C4-2B (cell line): Measurements from ENCODE around the gene C1orf50.

Source experiments
- H3K27ac ChIP-seq: fragments of 450-650 bp; 2 replicates; pipeline ENCODE4 v1.5.1; 2017
- CTCF ChIP-seq: fragments of 450-650 bp; conservative IDR thresholded peaks from 2 replicates; pipeline ENCODE4 v1.5.1; 2017; ENCODE audit warnings: mild to moderate bottlenecking
- ZFX ChIP-seq: fragments of 450-650 bp; IDR thresholded peaks from 2 replicates; pipeline ENCODE4 v1.6.1; 2017

C1orf50 gene

DNA sequence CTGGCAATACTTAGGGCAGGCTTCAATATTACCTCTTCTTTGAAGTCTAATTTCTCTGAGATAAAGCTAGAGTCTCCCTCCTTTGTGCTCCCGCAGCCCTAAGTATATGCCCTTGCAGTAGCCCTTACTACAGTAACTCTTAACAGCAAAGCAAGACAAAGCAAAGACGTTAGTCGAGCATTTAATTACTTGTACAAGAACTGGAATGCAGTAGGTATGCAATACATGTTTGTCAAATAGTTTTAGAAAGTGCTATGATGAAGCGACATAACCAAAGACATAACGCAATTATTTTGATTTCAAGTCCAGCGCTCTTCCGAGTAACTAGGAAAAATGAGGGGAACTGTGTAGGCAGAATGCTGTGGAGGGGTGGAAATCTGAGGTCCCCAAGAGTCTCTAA lies 1.8 kb upstream of the C1orf50 start:
- TF ChIP-seq CTCF (no peak), ZFX (no peak)
- H3K27ac ChIP-seq: no peak overlapping the region

GRCh38 chr1:42765832-42766740 lies 963 bp upstream of the C1orf50 start:
- TF ChIP-seq CTCF: peak; percentile 59
- TF ChIP-seq ZFX: no peak
- peak overlapping the region; percentile 92 for H3K27ac ChIP-seq

DNA sequence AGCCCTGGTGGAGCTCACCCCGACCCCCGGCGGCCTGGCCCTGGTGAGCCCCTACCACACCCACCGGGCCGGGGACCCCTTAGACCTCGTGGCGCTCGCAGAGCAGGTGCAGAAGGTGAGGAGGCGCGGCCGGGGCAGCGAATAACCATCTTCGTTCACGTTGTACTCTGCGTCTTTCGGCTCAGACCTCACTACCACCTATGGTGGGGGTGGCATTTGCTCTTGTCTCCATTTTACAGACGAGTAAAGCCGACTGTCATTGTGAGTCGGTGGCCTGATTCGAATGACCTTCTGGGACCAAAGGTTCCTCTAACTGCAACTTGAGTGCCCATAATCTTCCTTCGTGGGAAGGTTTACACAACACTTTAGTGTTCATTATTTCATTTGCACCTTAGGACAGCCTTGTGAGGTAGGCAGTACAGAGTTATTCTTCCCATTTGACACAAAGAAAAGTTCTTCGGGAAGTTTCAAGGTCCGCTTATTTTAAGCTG lies 506 bp downstream of the C1orf50 start:
- peak overlapping the region; percentile 92 for H3K27ac ChIP-seq
- no peak; the same call in 1 of the 2 replicates for TF ChIP-seq ZFX
- TF ChIP-seq CTCF: no peak

GRCh38 chr1:42768172-42768571 lies 1.1 kb downstream of the C1orf50 start:
- H3K27ac ChIP-seq: no peak overlapping the region
- TF ChIP-seq CTCF (no peak), ZFX (no peak)

- TF ChIP-seq CTCF (no peak), ZFX (no peak)
Observed at GRCh38 chr1:42769811-42770210, 2.8 kb downstream of the C1orf50 start.

GRCh38 chr1:42773420-42773819 lies 6.4 kb downstream of the C1orf50 start:
- TF ChIP-seq ZFX (no peak), CTCF (no peak)
- H3K27ac ChIP-seq: no peak overlapping the region

More at GRCh38 chr1:42769811-42770210, 2.8 kb downstream of the C1orf50 start:
- no peak overlapping the region for H3K27ac ChIP-seq

- H3K27ac ChIP-seq: no peak overlapping the region
- TF ChIP-seq CTCF (no peak), ZFX (no peak)
Observed at GRCh38 chr1:42774928-42775526, 8.0 kb downstream of the C1orf50 start.
